Ovary (tissue), 9 donors: ENCODE results near the gene PNRC2. TPM values are rescaled to one million over a fixed set of nuclear protein-coding genes. Genes with fewer than 3 reads are reported as not detected.

Source experiments
- DNase-seq, 5 donors: peaks; one replicate each; pipeline ENCODE4 v3.0.0-alpha.2; 2019 to 2020
- H3K27ac ChIP-seq, 2 donors: fragments of 200-600 bp; one replicate each; pipeline versions ENCODE4 v1.5.1 to v1.8.0; 2019 to 2022
- H3K27me3 ChIP-seq: fragments of 200-600 bp; one replicate; pipeline ENCODE4 v1.8.0; 2022
- H3K36me3 ChIP-seq: fragments of 200-600 bp; sonication (generic); one replicate; pipeline ENCODE4 v1.5.1; 2019
- H3K4me1 ChIP-seq: one replicate; pipeline ENCODE4 v1.8.1; 2013; ENCODE audit warnings: mild to moderate bottlenecking, moderate library complexity; ENCODE audit not compliant: insufficient read depth
- H3K4me3 ChIP-seq: fragments of 200-600 bp; sonication (generic); one replicate; pipeline ENCODE4 v1.5.1; 2017
- H3K9me3 ChIP-seq, 2 donors: fragments of 200-600 bp in 1 of 2; sonication (generic) in 1 of 2; one replicate each; pipeline versions ENCODE4 v1.5.1 to v1.8.1; 2013 to 2019; ENCODE audit warnings: mild to moderate bottlenecking in 1 of 2, moderate library complexity in 1 of 2
- CTCF ChIP-seq, 3 donors: fragments of 450-650 bp in 2 of 3; fragments of 200-600 bp in 1 of 3; IDR thresholded peaks; one replicate each; pipeline versions ENCODE4 v1.5.1 to v1.8.0; 2016 to 2022; ENCODE audit warnings: antibody characterized with exemption in 3 of 3, mild to moderate bottlenecking in 1 of 3
- EP300 ChIP-seq: sonication (generic); formaldehyde crosslinking; IDR thresholded peaks from one replicate; pipeline ENCODE4 v1.6.1; 2017; ENCODE audit warnings: antibody characterized with exemption
- POLR2A ChIP-seq: fragments of 450-650 bp; IDR thresholded peaks from one replicate; pipeline ENCODE4 v1.6.1; 2017; ENCODE audit warnings: antibody characterized with exemption, mild to moderate bottlenecking, moderate library complexity
- WGBS, 3 donors: extraction: QIAGEN DNeasy Blood & Tissue Kit in 1 of 3; methylation state at CpG; one replicate each; pipeline versions ENCODE4 v1.1.5 to v1.1.7; 2013 to 2017; 5-methylcytosine and 5-hydroxymethylcytosine counted together
- intact Hi-C, 4 donors: fragments of 100-400 bp; cut with DNase I; formaldehyde crosslinking; loops; one replicate each; pipeline versions ENCODE4 v1.11.0 to v1.15.1; 2022 to 2023
- polyA plus RNA-seq, 2 donors: library from polyadenylated mRNA; stranded (reverse); fragments of 200-250 nt in 1 of 2; fragments of 350-450 nt in 1 of 2; fragmentation: Illumina TruSeq in 1 of 2; extraction: RNeasy Lipid Tissue Mini Kit (QIAGEN cat#74804) in 1 of 2; gene quantifications; one replicate each; pipeline ENCODE4 v1.2.3, GENCODE V29; 2013 to 2014
- total RNA-seq, 7 donors: library from RNA; depleted of rRNA in 2 of 7; stranded (reverse); fragments of >200 nt in 2 of 7; fragmentation: NEBNext Ultra II Directional in 3 of 7; extraction: Animal tissue kit (Norgen Biotek cat#: 25700) in 3 of 7; gene quantifications; one replicate each; pipeline versions ENCODE4 v1.1.0 to v1.2.4, GENCODE V29; 2016 to 2023
- donor health status: DM: no; HTN: no; CAD: no; lungs with moderate emphysema.
- donor health status: DM: no; HTN: no; CAD: no.
- donor health status: Bipolar disorder and iron deficiency.
- donor health status: DM: yes; HTN: yes; CAD: no.
- donor health status: DM: no; HTN: no; CAD: no.
- donor health status: DM: yes; HTN: yes; CAD: no.

The PNRC2 gene
- total and polyA plus RNA-seq, 9 donors = 72.5 to 121 (median 99.0) TPM

DNA sequence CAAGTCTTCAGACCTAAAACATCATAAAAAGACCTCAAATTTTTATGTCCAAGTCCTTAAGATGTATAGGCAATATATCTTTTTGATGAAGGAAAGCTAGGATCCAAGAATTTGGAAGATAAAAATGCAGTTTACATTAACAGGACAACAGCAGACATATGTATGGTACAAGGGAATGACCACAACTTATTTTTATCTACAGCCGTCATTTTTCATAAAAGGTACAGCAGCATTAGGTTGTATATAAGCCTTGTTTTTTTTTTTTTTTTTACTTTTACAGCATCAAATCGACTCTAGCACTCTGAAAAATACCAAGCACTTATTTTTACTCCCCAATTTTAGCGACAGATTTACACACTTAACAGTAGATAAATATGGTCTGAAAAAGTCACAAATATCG is 19.2 kb downstream of the PNRC2 start:
- H3K27ac ChIP-seq = peak overlapping the region in 1 of 2 donors; percentile 3
- peak overlapping the region; percentile 97 for H3K4me3 ChIP-seq
- peaks cover 18% of the 10 kb centered on the region for H3K4me1 ChIP-seq
- intact Hi-C loops = loop anchor here in 1 of 4 donors (10.0 kb wide), 1 partner anchor 46 kb away; no protein-coding TSS in a partner anchor
- no peak for TF ChIP-seq EP300
- TF ChIP-seq POLR2A = no peak
- TF ChIP-seq CTCF (IDR thresholded peaks at IDR 0.05) = no peak
- WGBS, 3 donors = 1 to 2% (median 1%) methylated on average over 4 of the region's 4 CpGs
- H3K36me3 ChIP-seq = no peaks in the 10 kb centered on the region
- no peak for DNase-seq
- H3K27me3 ChIP-seq = no peaks in the 10 kb centered on the region
- no peaks in the 10 kb centered on the region for H3K9me3 ChIP-seq

GRCh38 chr1:23979387-23979880 is 19.8 kb downstream of the PNRC2 start:
- Histone ChIP-seq H3K27me3 (no peaks in the 10 kb centered on the region), H3K27ac (peak overlapping the region; percentile 80 to 94), H3K9me3 (no peaks in the 10 kb centered on the region), H3K4me1 (peaks cover 18% of the 10 kb centered on the region), H3K4me3 (peak overlapping the region; percentile 97), H3K36me3 (no peaks in the 10 kb centered on the region)
- WGBS, 3 donors = 0 to 1% (median 0%) methylated on average over 13 of the region's 13 CpGs
- TF ChIP-seq POLR2A (no peak), EP300 (no peak), CTCF (IDR thresholded peaks at IDR 0.05) (no peak)
- DNase-seq = no peak
- intact Hi-C loops = loop anchor here in 1 of 4 donors (10.0 kb wide), 1 partner anchor 45 kb away; no protein-coding TSS in a partner anchor

- intact Hi-C loops = loop anchor here in 3 of 4 donors (2.0 to 10.0 kb wide), 2 partner anchors 39 to 45 kb away; no protein-coding TSS in a partner anchor
- DNase-seq = peak; percentile 98 to 99 (median 99)
- no peaks in the 10 kb centered on the region for H3K27me3 ChIP-seq
- peak within 1 kb of the TSS; percentile 97 for H3K4me3 ChIP-seq
- H3K9me3 ChIP-seq = no peaks in the 10 kb centered on the region
- H3K36me3 ChIP-seq = no peaks in the 10 kb centered on the region
- peaks cover 18% of the 10 kb centered on the region for H3K4me1 ChIP-seq
- TF ChIP-seq CTCF (IDR thresholded peaks at IDR 0.05) (peak in 2 of 3 donors; percentile 66 to 70), EP300 (peak; percentile 12), POLR2A (peak; percentile 100)
- 0 to 1% (median 0%) methylated on average over 81 to 84 of the region's 84 CpGs for WGBS, 3 donors
- H3K27ac ChIP-seq = peak within 1 kb of the TSS; percentile 80 to 94
Measured at GRCh38 chr1:23979881-23980727, 20.5 kb downstream of the PNRC2 start, which contains the start of gene SRSF10. Gene SRSF10 (minus strand): TSS chr1:23980327. CDS start chr1:23980255, 72 bp downstream.

GRCh38 chr1:23980728-23981070 is 21.1 kb downstream of the PNRC2 start:
- intact Hi-C loops = loop anchor here in 2 of 4 donors (2.0 kb wide), 1 partner anchor 38 kb away; no protein-coding TSS in a partner anchor
- DNase-seq = peak; percentile 27 to 49 (median 39)
- Histone ChIP-seq H3K27me3 (no peaks in the 10 kb centered on the region), H3K9me3 (no peaks in the 10 kb centered on the region), H3K36me3 (no peaks in the 10 kb centered on the region), H3K4me3 (peak overlapping the region; percentile 97), H3K4me1 (peaks cover 16% of the 10 kb centered on the region), H3K27ac (peak overlapping the region; percentile 15 to 94)
- no peak for TF ChIP-seq EP300
- TF ChIP-seq POLR2A = no peak
- no peak for TF ChIP-seq CTCF (IDR thresholded peaks at IDR 0.05)
- WGBS, 3 donors = 39 to 47% (median 41%) methylated on average over 6 of the region's 6 CpGs
